K562 (cell line): ENCODE measurements around the gene THAP9. TPM values are rescaled to one million over a fixed set of nuclear protein-coding genes. Genes with fewer than 3 reads are reported as not detected.

Source experiments
- ARID3B ChIP-seq: fragments of 250-450 bp; sonication (Bioruptor Pico); IDR thresholded peaks from 2 replicates; pipeline ENCODE4 v1.4.0; 2020; ENCODE audit warnings: borderline replicate concordance
- ARID4B ChIP-seq: sonication (generic); formaldehyde crosslinking; IDR thresholded peaks from 2 replicates; pipeline ENCODE4 v1.8.0; 2022; ENCODE audit warnings: mild to moderate bottlenecking, missing genetic modification reagents
- ATF3 ChIP-seq, 2 experiments: fragments of 450-650 bp in 1 of 2; sonication (generic) in 1 of 2; formaldehyde crosslinking in 1 of 2; IDR thresholded peaks in 1 of 2; conservative IDR thresholded peaks in 1 of 2; 2 replicates each; pipeline versions ENCODE4 v1.6.1 to v1.8.1; 2016 to 2023; ENCODE audit warnings: mild to moderate bottlenecking in 2 of 2, moderate library complexity in 2 of 2, inconsistent platforms in 1 of 2, missing genetic modification reagents in 1 of 2
- CHD1 ChIP-seq: fragments of 200-600 bp; sonication (generic); IDR thresholded peaks from one replicate; pipeline ENCODE4 v1.6.1; 2012; ENCODE audit warnings: mild to moderate bottlenecking, moderate library complexity, low read length, inconsistent platforms
- HDAC2 ChIP-seq: fragments of 450-650 bp; IDR thresholded peaks from 2 replicates; pipeline ENCODE4 v1.6.1; 2016; ENCODE audit warnings: mild to moderate bottlenecking
- KDM1A ChIP-seq, 2 experiments: fragments of 450-650 bp; IDR thresholded peaks; 2 replicates each; pipeline ENCODE4 v1.6.1; 2016; ENCODE audit warnings: mild to moderate bottlenecking in 2 of 2
- SIN3A ChIP-seq, 2 experiments: fragments of 150-350 bp in 1 of 2; IDR thresholded peaks; 2 replicates each; pipeline ENCODE4 v1.6.1; 2011 to 2016; ENCODE audit warnings: borderline replicate concordance in 2 of 2, low read depth in 2 of 2, low read length in 2 of 2, mild to moderate bottlenecking in 2 of 2, moderate library complexity in 2 of 2; ENCODE audit not compliant: control insufficient read depth in 1 of 2
- SMC3 ChIP-seq: conservative IDR thresholded peaks from 2 replicates; pipeline ENCODE4 v1.6.1; 2011; ENCODE audit warnings: low read depth, low read length, improper control_type of control experiment; ENCODE audit not compliant: insufficient read depth
- SRSF3 ChIP-seq: fragments of 200-400 bp; formaldehyde crosslinking; IDR thresholded peaks from 2 replicates; pipeline ENCODE4 v1.6.1; 2016; ENCODE audit warnings: mild to moderate bottlenecking, low read length, moderate library complexity; ENCODE audit not compliant: insufficient read depth
- polyA plus RNA-seq, 8 experiments: library from polyadenylated mRNA; depleted of rRNA in 4 of 8; stranded (reverse) in 5 of 8; unstranded in 3 of 8; fragments of >200 nt; fragmentation: Nextera tagmentation in 2 of 8; fragmentation: Illumina TruSeq in 1 of 8; extraction: Ambion mirVana in 2 of 8; extraction: Trizol in 1 of 8; gene quantifications; 2 replicates each; pipeline versions ENCODE4 v1.2.1 to v1.2.3, GENCODE V29; 2011 to 2014; ENCODE audit warnings: inconsistent platforms in 1 of 8, missing spikeins in 1 of 8
- total RNA-seq, 7 experiments: library from RNA; depleted of rRNA in 6 of 7; stranded (reverse); fragments of >200 nt in 6 of 7; fragmentation: Illumina TruSeq in 2 of 7; extraction: Trizol in 2 of 7; gene quantifications; 2 replicates each; pipeline versions ENCODE4 v1.2.1 to v1.2.3, GENCODE V29; 2011 to 2021; ENCODE audit warnings: low replicate concordance in 1 of 7

The THAP9 gene
- total and polyA plus RNA-seq, 9 of the 15 experiments (the other 6 are each of a cell fraction or from before 2014, with no cell fraction given): 3.4 to 7.0 (median 5.4) TPM

- TF ChIP-seq KDM1A (IDR thresholded peaks at IDR 0.05) (0 out of 4 replicates have a peak, but pooled peaks have one; percentile 27 to 31), ARID3B (CRISPR knock-in tag) (no peak), ARID4B (CRISPR knock-in tag) (peak; percentile 18; the same call in 1 of the 2 replicates), CHD1 (peak; percentile 89), SRSF3 (no peak), HDAC2 (0 out of 2 replicates have a peak, but pooled peaks have one; percentile 27), SMC3 (no peak), SIN3A (IDR thresholded peaks at IDR 0.05; ENCODE audit: borderline replicate concordance in 2 of 2, control insufficient read depth in 1 of 2, low read depth in 2 of 2, low read length in 2 of 2) (peak in 1 of 2 experiments; percentile 44; a peak in 1 of 4 replicates), ATF3 (IDR thresholded peaks at IDR 0.05) (no peak), ATF3 (CRISPR knock-in tag; conservative IDR thresholded peaks at IDR 0.05) (peak; percentile 66; the same call in 1 of the 2 replicates)
- TF ChIP-seq, all 486 proteins: peak for 9
These were observed 10.0 kb upstream of the THAP9 start (continued) for GRCh38 chr4:82890528-82890900.
